Keratinocyte (primary cell): ENCODE data around the gene SRXN1. TPM values are rescaled to one million over a fixed set of nuclear protein-coding genes. Genes with fewer than 3 reads are reported as not detected.

Experiments
- DNase-seq: peaks from one replicate; pipeline ENCODE4 v3.0.0-alpha.2; 2011; ENCODE audit warnings: low read depth, missing footprints, low spot score
- FAIRE-seq: peaks from 2 replicates; lab custom pipeline; 2011; peaks lifted over from hg19 to GRCh38; lab: Jason Lieb, UNC
- H2AFZ ChIP-seq: 2 replicates; pipeline ENCODE4 v1.6.0; 2012; ENCODE audit warnings: low read length, control low read depth, inconsistent platforms; ENCODE audit not compliant: control insufficient read depth
- H3K27ac ChIP-seq: 2 replicates; pipeline ENCODE4 v1.5.1; 2011; ENCODE audit warnings: low read length; ENCODE audit not compliant: control insufficient read depth, insufficient read depth
- H3K27me3 ChIP-seq: 3 replicates; pipeline ENCODE4 v1.6.0; 2011; ENCODE audit warnings: low read length; ENCODE audit not compliant: control insufficient read depth, insufficient read depth; ENCODE audit errors: extremely low read depth
- H3K36me3 ChIP-seq, 2 experiments: 2 replicates in 1 of 2; 3 replicates in 1 of 2; pipeline ENCODE4 v1.5.1; 2011; ENCODE audit warnings: low read length in 2 of 2, mild to moderate bottlenecking in 1 of 2; ENCODE audit not compliant: control insufficient read depth in 2 of 2, insufficient read depth in 2 of 2; ENCODE audit errors: extremely low read depth in 1 of 2
- H3K4me1 ChIP-seq: 3 replicates; pipeline ENCODE4 v1.5.1; 2011; ENCODE audit warnings: low read length; ENCODE audit not compliant: control insufficient read depth, insufficient read depth; ENCODE audit errors: extremely low read depth
- H3K4me2 ChIP-seq: 3 replicates; pipeline ENCODE4 v1.6.0; 2011; ENCODE audit warnings: low read depth, low read length; ENCODE audit not compliant: control insufficient read depth, insufficient read depth; ENCODE audit errors: extremely low read depth
- H3K4me3 ChIP-seq, 3 experiments: fragments of 200-600 bp in 1 of 3; sonication (generic) in 1 of 3; 2 replicates in 2 of 3; 3 replicates in 1 of 3; pipeline ENCODE4 v1.5.1; 2011 to 2016; ENCODE audit warnings: low read length in 3 of 3, mild to moderate bottlenecking in 3 of 3, control low read depth in 2 of 3, inconsistent platforms in 1 of 3, low read depth in 1 of 3, mixed read lengths in 1 of 3, mixed run types in 1 of 3, moderate library complexity in 1 of 3; ENCODE audit not compliant: control insufficient read depth in 2 of 3, insufficient read depth in 2 of 3; ENCODE audit errors: extremely low read depth in 1 of 3
- H3K79me2 ChIP-seq: 2 replicates; pipeline ENCODE4 v1.6.0; 2012; ENCODE audit warnings: low read length; ENCODE audit not compliant: control insufficient read depth, insufficient read depth
- H3K9ac ChIP-seq: 3 replicates; pipeline ENCODE4 v1.6.0; 2011; ENCODE audit warnings: low read length; ENCODE audit not compliant: control insufficient read depth, insufficient read depth; ENCODE audit errors: extremely low read depth
- H3K9me1 ChIP-seq: 3 replicates; pipeline ENCODE4 v1.6.0; 2011; ENCODE audit warnings: low read length; ENCODE audit not compliant: control insufficient read depth, insufficient read depth; ENCODE audit errors: extremely low read depth
- H3K9me3 ChIP-seq: 2 replicates; pipeline ENCODE4 v1.5.1; 2012; ENCODE audit warnings: low read depth, low read length; ENCODE audit not compliant: control insufficient read depth
- H4K20me1 ChIP-seq: 3 replicates; pipeline ENCODE4 v1.6.0; 2011; ENCODE audit warnings: low read length; ENCODE audit not compliant: control insufficient read depth, insufficient read depth; ENCODE audit errors: extremely low read depth
- CTCF ChIP-seq, 3 experiments: IDR thresholded peaks in 1 of 3; conservative IDR thresholded peaks in 1 of 3; optimal IDR thresholded peaks in 1 of 3; 2 replicates in 2 of 3; 3 replicates in 1 of 3; pipeline versions ENCODE3 to v1.5.1; 2011; ENCODE audit warnings: low read length in 3 of 3, mild to moderate bottlenecking in 3 of 3, moderate library complexity in 2 of 3, control low read depth in 1 of 3, inconsistent platforms in 1 of 3; ENCODE audit not compliant: insufficient read depth in 2 of 3; ENCODE audit errors: extremely low read depth in 1 of 3
- EZH2 ChIP-seq: IDR thresholded peaks from one replicate; pipeline ENCODE4 v1.6.1; 2012; ENCODE audit warnings: inconsistent platforms, mild to moderate bottlenecking, low read length, moderate library complexity
- dilution Hi-C: fragments of 300-500 bp; cut with MboI; formaldehyde crosslinking; loops from one replicate; pipeline ENCODE4 v1.7.0; 2020; ENCODE audit warnings: low sequenced_read_pairs; ENCODE audit not compliant: extremely low pct_ligation_motif_present
- polyA plus RNA-seq, 5 experiments: library from polyadenylated mRNA; depleted of rRNA in 3 of 5; stranded (reverse) in 3 of 5; stranded (forward) in 1 of 5; unstranded in 1 of 5; fragments of >200 nt; gene quantifications; 1 replicate in 1 of 5; 2 replicates in 3 of 5; 3 replicates in 1 of 5; pipeline versions ENCODE4 v1.2.1 to v1.2.3, GENCODE V29; 2011 to 2012; ENCODE audit warnings: missing spikeins in 2 of 5, low read depth in 1 of 5, low replicate concordance in 1 of 5

The SRXN1 gene
- polyA plus RNA-seq, 1 donor (not counting 4 experiments of a cell fraction or from before 2014, with no cell fraction given) = 51.7 TPM

- H2AFZ ChIP-seq = no peak overlapping the region
- H3K9ac ChIP-seq = no peak overlapping the region
- dilution Hi-C loops = no loop called here
- FAIRE-seq = no peak
- H3K36me3 ChIP-seq = no peaks in the 10 kb centered on the region
- no peaks in the 10 kb centered on the region for H3K9me3 ChIP-seq
- H3K4me2 ChIP-seq = no peak overlapping the region
- H3K27ac ChIP-seq = no peak overlapping the region
- TF ChIP-seq EZH2 (no peak), CTCF (optimal IDR thresholded peaks at IDR 0.05 in 1 of 3, IDR thresholded peaks at IDR 0.05 in 1 of 3, conservative IDR thresholded peaks at IDR 0.05 in 1 of 3; ENCODE audit: extremely low read depth in 1 of 3, insufficient read depth in 2 of 3, low read length in 3 of 3) (no peak)
- peaks cover 9% of the 10 kb centered on the region for H3K27me3 ChIP-seq
- H4K20me1 ChIP-seq = no peaks in the 10 kb centered on the region
- DNase-seq = no peak
- H3K4me1 ChIP-seq = no peaks in the 10 kb centered on the region
- H3K79me2 ChIP-seq = no peaks in the 10 kb centered on the region
- H3K4me3 ChIP-seq = no peak overlapping the region
- no peaks in the 10 kb centered on the region for H3K9me1 ChIP-seq
Observed at GRCh38 chr20:692044-692443, 39.0 kb upstream of the SRXN1 start.

DNA sequence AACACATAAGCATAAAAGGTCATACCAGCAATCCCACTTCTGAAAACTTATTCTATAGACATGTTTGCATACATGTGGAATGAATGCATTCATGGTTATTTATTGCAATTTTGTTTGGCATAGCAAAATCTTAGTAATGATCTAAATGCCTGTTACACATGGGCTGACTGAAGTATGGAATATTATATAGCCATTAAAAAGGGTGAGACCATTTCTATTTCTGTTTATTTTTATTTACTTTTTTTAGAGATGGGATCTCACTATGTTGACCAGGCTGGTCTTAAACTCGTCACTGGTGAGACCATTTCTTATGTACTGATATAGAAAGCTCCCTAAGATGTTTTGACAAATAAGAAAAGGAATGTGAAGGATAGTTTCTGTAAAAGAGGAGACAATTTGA, 36.9 kb upstream of the SRXN1 start:
- no peak overlapping the region for H2AFZ ChIP-seq
- H3K27me3 ChIP-seq = peaks cover 9% of the 10 kb centered on the region
- no peaks in the 10 kb centered on the region for H3K36me3 ChIP-seq
- FAIRE-seq = no peak
- H3K79me2 ChIP-seq = no peaks in the 10 kb centered on the region
- no peaks in the 10 kb centered on the region for H3K9me1 ChIP-seq
- H3K9ac ChIP-seq = no peak overlapping the region
- H4K20me1 ChIP-seq = no peaks in the 10 kb centered on the region
- H3K27ac ChIP-seq = no peak overlapping the region
- no peak overlapping the region for H3K4me3 ChIP-seq
- DNase-seq = no peak
- H3K4me2 ChIP-seq = no peak overlapping the region
- H3K4me1 ChIP-seq = no peaks in the 10 kb centered on the region
- TF ChIP-seq CTCF (optimal IDR thresholded peaks at IDR 0.05 in 1 of 3, IDR thresholded peaks at IDR 0.05 in 1 of 3, conservative IDR thresholded peaks at IDR 0.05 in 1 of 3; ENCODE audit: extremely low read depth in 1 of 3, insufficient read depth in 2 of 3, low read length in 3 of 3) (no peak), EZH2 (no peak)
- dilution Hi-C loops = no loop called here
- no peaks in the 10 kb centered on the region for H3K9me3 ChIP-seq
